Measurements from ENCODE around the gene LAMC2. TPM values are rescaled to one million over a fixed set of nuclear protein-coding genes. Genes with fewer than 3 reads are reported as not detected.

Gene LAMC2
- total RNA-seq, 2 donors from 2014 or later = 1.2 TPM; not detected in 1

DNA sequence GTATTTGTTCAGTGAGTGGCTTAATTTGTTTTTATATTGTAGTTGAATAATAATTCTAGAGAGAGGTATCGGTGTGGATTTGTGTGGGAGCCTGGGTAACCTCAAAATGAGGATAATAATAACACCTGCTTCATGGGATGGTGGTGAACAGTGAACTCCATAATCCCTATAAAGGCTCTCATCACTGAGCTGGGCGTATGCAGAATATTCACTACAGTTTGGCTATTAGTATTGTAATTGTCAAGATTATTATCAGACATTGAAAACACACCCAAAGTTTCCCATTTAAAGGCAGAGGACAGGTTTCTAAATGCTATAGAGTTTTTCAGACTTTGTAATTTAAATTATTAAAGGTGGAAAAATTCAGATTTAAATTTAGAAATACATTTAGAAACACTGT is 7.0 kb upstream of the LAMC2 start:
- no peak for ATAC-seq (replicated peaks in 1 of 2)
- peaks cover 6% of the 10 kb centered on the region for H3K27me3 Mint-ChIP-seq (ENCODE audit: low read depth)
- no peaks in the 10 kb centered on the region for H3K9me3 Mint-ChIP-seq
- no peak for DNase-seq
- peaks cover 11% of the 10 kb centered on the region for H3K4me1 Mint-ChIP-seq (ENCODE audit: low read depth)
- H3K36me3 Mint-ChIP-seq (ENCODE audit: insufficient read depth in 2 of 2) = no peaks in the 10 kb centered on the region
- no peak overlapping the region for H3K4me3 Mint-ChIP-seq
- H3K27ac Mint-ChIP-seq = no peak overlapping the region

DNA sequence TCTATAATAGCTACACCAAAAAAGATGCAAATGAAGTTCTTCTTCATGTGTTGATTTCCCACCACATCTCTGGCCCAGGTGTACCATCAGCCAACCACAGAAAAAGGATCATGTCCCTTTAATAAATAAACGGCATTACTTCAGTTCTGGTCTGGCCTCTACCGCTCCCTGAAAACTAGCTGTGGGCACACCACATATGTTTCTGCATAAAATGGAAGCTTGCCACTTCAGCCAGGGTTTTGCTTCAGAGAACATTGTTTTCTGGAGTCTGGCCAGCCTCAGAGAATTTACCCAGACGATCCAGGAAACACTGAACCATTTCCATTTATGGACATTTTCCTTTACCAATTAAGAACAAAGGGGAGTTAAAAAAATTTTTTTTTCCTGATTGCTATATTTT is 5.8 kb upstream of the LAMC2 start:
- Mint-ChIP-seq H3K36me3 (ENCODE audit: insufficient read depth in 2 of 2) (no peaks in the 10 kb centered on the region), H3K27me3 (ENCODE audit: low read depth) (no peaks in the 10 kb centered on the region), H3K4me1 (ENCODE audit: low read depth) (peaks cover 11% of the 10 kb centered on the region), H3K27ac (no peak overlapping the region), H3K4me3 (peak overlapping the region in 1 of 2 donors; percentile 15), H3K9me3 (no peaks in the 10 kb centered on the region)
- DNase-seq (no peak), ATAC-seq (replicated peaks in 1 of 2) (no peak)

DNA sequence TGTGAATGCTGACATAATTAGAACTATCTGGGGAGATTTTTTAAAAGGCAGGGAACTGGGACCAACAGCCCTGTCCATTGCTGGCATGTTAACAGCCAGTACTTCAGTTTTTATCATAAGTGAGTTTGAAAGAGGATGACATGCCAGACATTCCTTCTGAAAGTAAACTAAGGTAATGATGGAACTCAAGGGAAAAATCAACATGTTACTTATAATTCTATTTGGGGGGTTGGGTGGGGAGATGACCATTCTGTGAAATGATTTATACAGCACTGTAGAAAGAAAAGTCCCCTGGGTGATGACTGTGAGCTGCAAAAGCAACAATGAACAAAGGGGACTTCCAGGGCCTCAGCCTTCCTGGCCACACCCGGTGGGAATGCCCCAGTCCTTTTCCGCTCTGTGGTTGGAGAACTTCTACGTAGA is 5.4 kb upstream of the LAMC2 start:
- Mint-ChIP-seq H3K27me3 (ENCODE audit: low read depth) (peaks cover 4% of the 10 kb centered on the region), H3K4me3 (peak overlapping the region; percentile 22 to 41), H3K9me3 (no peaks in the 10 kb centered on the region), H3K27ac (no peak overlapping the region), H3K36me3 (ENCODE audit: insufficient read depth in 2 of 2) (no peaks in the 10 kb centered on the region), H3K4me1 (ENCODE audit: low read depth) (peaks cover 11% of the 10 kb centered on the region)
- ATAC-seq (replicated peaks in 1 of 2) (peak in 1 of 2 donors; percentile 72), DNase-seq (peak; percentile 4 to 19)

- no peak for DNase-seq
- H3K36me3 Mint-ChIP-seq (ENCODE audit: insufficient read depth in 2 of 2) = no peaks in the 10 kb centered on the region
- H3K27ac Mint-ChIP-seq = no peak overlapping the region
- no peaks in the 10 kb centered on the region for H3K9me3 Mint-ChIP-seq
- peaks cover 10% of the 10 kb centered on the region for H3K4me1 Mint-ChIP-seq (ENCODE audit: low read depth)
- peak overlapping the region in 1 of 2 donors; percentile 72 for H3K4me3 Mint-ChIP-seq
- H3K27me3 Mint-ChIP-seq (ENCODE audit: low read depth) = peaks cover 36% of the 10 kb centered on the region
- no peak for ATAC-seq (replicated peaks in 1 of 2)
These were observed 777 bp downstream of the LAMC2 start for GRCh38 chr1:183186841-183187240.

GRCh38 chr1:183188240-183188639 is 2.2 kb downstream of the LAMC2 start:
- Mint-ChIP-seq H3K9me3 (no peaks in the 10 kb centered on the region), H3K36me3 (ENCODE audit: insufficient read depth in 2 of 2) (no peaks in the 10 kb centered on the region)
- no peak for ATAC-seq (replicated peaks in 1 of 2)

DNA sequence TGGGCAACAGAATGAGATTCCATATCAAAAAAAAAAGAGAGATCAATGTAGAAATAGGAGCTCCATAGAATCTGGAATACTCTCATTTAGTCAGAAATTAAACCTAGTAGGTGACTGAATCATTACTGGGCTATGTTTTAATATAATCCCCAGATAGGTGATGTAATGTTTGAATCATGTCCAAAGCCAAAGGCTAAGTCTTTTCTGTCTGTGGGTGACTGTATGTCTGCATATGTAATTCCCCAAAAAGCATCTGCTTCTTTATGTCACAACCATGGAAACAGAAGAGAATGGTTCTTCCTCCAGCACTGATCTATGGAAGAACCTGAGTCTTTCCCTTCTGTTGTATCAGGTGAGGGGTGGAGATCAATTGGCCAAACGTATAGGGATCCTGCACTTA is 5.8 kb downstream of the LAMC2 start:
- H3K27ac Mint-ChIP-seq = no peak overlapping the region
- H3K9me3 Mint-ChIP-seq = no peaks in the 10 kb centered on the region
- H3K27me3 Mint-ChIP-seq (ENCODE audit: low read depth) = peaks cover 23% of the 10 kb centered on the region
- no peaks in the 10 kb centered on the region for H3K36me3 Mint-ChIP-seq (ENCODE audit: insufficient read depth in 2 of 2)
- ATAC-seq (replicated peaks in 1 of 2) (no peak), DNase-seq (no peak)
- no peak overlapping the region for H3K4me3 Mint-ChIP-seq
- H3K4me1 Mint-ChIP-seq (ENCODE audit: low read depth) = peaks cover 12% of the 10 kb centered on the region

More at GRCh38 chr1:183188240-183188639, 2.2 kb downstream of the LAMC2 start:
- Mint-ChIP-seq H3K4me3 (no peak overlapping the region), H3K4me1 (ENCODE audit: low read depth) (peaks cover 10% of the 10 kb centered on the region), H3K27me3 (ENCODE audit: low read depth) (peaks cover 36% of the 10 kb centered on the region), H3K27ac (no peak overlapping the region)
- DNase-seq = no peak

DNA sequence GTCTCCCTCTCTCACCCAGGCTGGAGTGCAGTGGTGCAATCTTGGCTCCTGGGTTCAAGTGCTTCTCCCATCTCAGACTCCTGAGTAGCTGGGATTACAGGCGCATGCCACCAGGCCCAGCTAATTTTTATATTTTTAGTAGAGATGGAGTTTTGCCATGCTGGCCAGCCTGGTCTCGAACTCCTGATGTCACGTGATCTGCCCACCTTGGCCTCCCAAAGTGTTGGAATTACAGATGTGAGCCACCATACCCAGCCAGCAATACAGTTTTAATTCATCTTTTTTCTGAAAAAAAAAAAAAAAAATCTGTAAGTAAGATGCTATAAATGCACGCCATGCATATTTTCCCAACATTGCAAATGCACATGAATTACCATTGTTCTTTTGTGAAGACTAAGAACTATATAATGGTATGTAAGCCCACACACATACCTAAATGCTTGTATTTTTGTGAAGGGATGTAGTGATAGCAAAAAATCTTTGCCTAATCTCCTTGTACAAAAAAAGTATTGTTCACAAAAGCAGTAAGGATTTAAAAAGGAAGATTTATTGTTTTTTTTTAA is 8.0 kb downstream of the LAMC2 start:
- no peaks in the 10 kb centered on the region for H3K36me3 Mint-ChIP-seq (ENCODE audit: insufficient read depth in 2 of 2)
- peaks cover 13% of the 10 kb centered on the region for H3K27me3 Mint-ChIP-seq (ENCODE audit: low read depth)
- H3K4me3 Mint-ChIP-seq = no peak overlapping the region
- H3K9me3 Mint-ChIP-seq = no peaks in the 10 kb centered on the region
- peaks cover 12% of the 10 kb centered on the region for H3K4me1 Mint-ChIP-seq (ENCODE audit: low read depth)
- DNase-seq (no peak), ATAC-seq (replicated peaks in 1 of 2) (no peak)
- H3K27ac Mint-ChIP-seq = no peak overlapping the region

DNA sequence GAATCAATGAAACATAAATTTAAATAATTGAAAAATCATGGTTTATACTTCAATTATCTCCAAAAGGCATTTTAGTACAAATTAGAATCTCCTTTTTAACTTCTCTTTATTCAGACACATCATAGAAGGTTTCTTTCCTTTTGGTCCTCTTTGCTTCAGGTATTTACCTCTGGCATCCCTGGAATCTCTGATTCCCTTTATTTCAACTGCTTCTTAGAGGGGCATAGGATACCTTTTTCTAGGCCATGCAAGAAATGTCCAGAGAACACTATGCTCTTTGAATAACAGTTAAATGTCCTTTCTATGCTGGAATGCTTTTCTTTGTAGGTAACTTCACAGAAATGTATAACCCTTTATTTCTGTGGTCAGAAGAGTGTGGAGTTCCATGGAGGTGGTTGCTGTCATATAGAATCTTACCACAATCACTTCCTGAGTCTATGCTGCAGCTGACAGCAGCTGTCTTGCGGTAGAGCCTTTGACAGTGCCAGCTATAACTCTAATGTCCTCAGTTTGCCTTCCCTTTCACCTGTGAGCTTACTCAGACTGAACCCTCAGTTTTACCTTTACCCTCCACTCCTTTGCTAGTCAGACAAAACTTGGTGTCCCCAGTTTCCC is 8.6 kb downstream of the LAMC2 start:
- Mint-ChIP-seq H3K27ac (no peak overlapping the region), H3K4me3 (peak overlapping the region; percentile 33 to 66), H3K9me3 (no peaks in the 10 kb centered on the region), H3K36me3 (ENCODE audit: insufficient read depth in 2 of 2) (no peaks in the 10 kb centered on the region), H3K4me1 (ENCODE audit: low read depth) (peaks cover 12% of the 10 kb centered on the region), H3K27me3 (ENCODE audit: low read depth) (peaks cover 7% of the 10 kb centered on the region)
- ATAC-seq (replicated peaks in 1 of 2) = peak; percentile 92 to 93
- peak; percentile 12 to 15 for DNase-seq

DNA sequence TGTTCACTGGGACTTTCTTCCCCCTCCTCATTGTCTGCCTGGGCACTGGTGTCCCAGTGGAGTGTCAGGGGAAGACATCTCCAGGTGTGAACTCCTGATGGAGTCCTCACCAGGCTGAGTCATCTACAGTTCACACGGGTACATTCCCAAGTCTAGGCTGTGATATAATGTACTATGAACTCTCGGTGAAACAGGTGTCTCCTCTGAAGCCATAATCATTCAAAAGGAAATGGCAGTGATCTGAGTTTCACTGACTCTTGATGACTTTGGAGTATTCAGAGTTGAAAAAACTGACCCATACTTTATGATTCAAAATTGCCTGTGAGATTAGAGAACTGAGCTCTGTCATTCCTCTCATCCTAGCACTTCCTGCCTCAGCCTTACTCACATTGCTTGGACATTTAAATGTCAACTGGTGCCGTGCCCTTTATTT is 9.1 kb downstream of the LAMC2 start:
- Mint-ChIP-seq H3K4me3 (peak overlapping the region; percentile 33 to 66), H3K36me3 (ENCODE audit: insufficient read depth in 2 of 2) (no peaks in the 10 kb centered on the region), H3K27ac (no peak overlapping the region), H3K9me3 (no peaks in the 10 kb centered on the region), H3K27me3 (ENCODE audit: low read depth) (peaks cover 5% of the 10 kb centered on the region), H3K4me1 (ENCODE audit: low read depth) (peaks cover 12% of the 10 kb centered on the region)
- ATAC-seq (replicated peaks in 1 of 2) = peak; percentile 43 to 70
- no peak for DNase-seq

- Mint-ChIP-seq H3K4me3 (no peak overlapping the region), H3K4me1 (ENCODE audit: low read depth) (peaks cover 12% of the 10 kb centered on the region), H3K36me3 (ENCODE audit: insufficient read depth in 2 of 2) (no peaks in the 10 kb centered on the region), H3K27ac (no peak overlapping the region), H3K9me3 (no peaks in the 10 kb centered on the region), H3K27me3 (ENCODE audit: low read depth) (peaks cover 5% of the 10 kb centered on the region)
- DNase-seq (no peak), ATAC-seq (replicated peaks in 1 of 2) (no peak)
These were observed 11.7 kb downstream of the LAMC2 start for GRCh38 chr1:183197762-183198161.

- ATAC-seq (replicated peaks in 1 of 2) (no peak), DNase-seq (no peak)
- H3K36me3 Mint-ChIP-seq (ENCODE audit: insufficient read depth in 2 of 2) = no peaks in the 10 kb centered on the region
- H3K9me3 Mint-ChIP-seq = no peaks in the 10 kb centered on the region
- peaks cover 12% of the 10 kb centered on the region for H3K4me1 Mint-ChIP-seq (ENCODE audit: low read depth)
- no peak overlapping the region for H3K4me3 Mint-ChIP-seq
- peaks cover 5% of the 10 kb centered on the region for H3K27me3 Mint-ChIP-seq (ENCODE audit: low read depth)
- H3K27ac Mint-ChIP-seq = no peak overlapping the region
These were observed 12.4 kb downstream of the LAMC2 start for GRCh38 chr1:183198463-183198862.

GRCh38 chr1:183199304-183199703 is 13.2 kb downstream of the LAMC2 start:
- Mint-ChIP-seq H3K4me3 (no peak overlapping the region), H3K9me3 (no peaks in the 10 kb centered on the region), H3K36me3 (ENCODE audit: insufficient read depth in 2 of 2) (no peaks in the 10 kb centered on the region), H3K27ac (no peak overlapping the region), H3K27me3 (ENCODE audit: low read depth) (peaks cover 5% of the 10 kb centered on the region), H3K4me1 (ENCODE audit: low read depth) (peaks cover 12% of the 10 kb centered on the region)
- no peak for ATAC-seq (replicated peaks in 1 of 2)
- DNase-seq = no peak

DNA sequence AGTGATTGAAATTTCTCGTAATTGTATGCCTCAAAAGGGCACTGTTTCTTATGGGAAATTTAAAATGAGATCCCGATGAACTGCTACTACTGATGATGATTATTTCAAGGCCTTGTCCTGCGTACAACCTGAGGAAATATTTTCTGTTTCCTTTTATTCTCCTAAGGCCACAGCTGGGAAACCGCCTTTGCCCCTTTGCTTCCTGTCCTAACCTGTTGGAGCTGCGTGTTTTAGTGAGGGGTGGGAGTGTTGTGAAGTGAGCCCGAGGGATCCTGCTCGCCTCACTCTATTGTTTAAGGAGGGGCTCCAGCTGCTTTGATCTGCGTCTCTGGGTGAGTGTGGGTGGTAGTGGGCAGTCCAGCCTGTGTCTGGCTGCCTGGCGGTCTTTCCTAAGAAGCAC is 14.4 kb downstream of the LAMC2 start:
- H3K9me3 Mint-ChIP-seq = no peaks in the 10 kb centered on the region
- DNase-seq = no peak
- no peak for ATAC-seq (replicated peaks in 1 of 2)
- no peak overlapping the region for H3K27ac Mint-ChIP-seq
- peaks cover 5% of the 10 kb centered on the region for H3K27me3 Mint-ChIP-seq (ENCODE audit: low read depth)
- H3K4me1 Mint-ChIP-seq (ENCODE audit: low read depth) = peaks cover 2% of the 10 kb centered on the region
- H3K4me3 Mint-ChIP-seq = no peak overlapping the region
- H3K36me3 Mint-ChIP-seq (ENCODE audit: insufficient read depth in 2 of 2) = no peaks in the 10 kb centered on the region

DNA sequence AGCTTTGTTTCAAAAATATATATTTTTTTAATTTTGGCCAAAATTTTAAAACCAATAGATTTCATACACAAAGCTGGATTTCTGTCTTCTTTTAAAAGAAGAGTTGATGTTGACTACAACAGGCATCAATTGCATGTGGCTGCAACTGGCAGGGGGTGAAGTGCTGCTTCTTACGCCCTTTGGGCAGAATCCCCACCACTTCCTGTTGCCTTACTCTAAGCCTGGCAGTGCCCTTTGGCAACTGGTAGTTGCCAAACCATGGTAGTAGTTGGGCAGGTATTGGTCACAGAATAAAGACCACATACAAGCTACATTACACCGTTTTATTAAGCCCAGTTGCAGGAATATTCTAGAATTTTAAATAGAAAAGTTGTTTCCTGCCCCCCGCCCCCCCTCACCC is 17.0 kb downstream of the LAMC2 start:
- DNase-seq (no peak), ATAC-seq (replicated peaks in 1 of 2) (no peak)
- Mint-ChIP-seq H3K27ac (no peak overlapping the region), H3K36me3 (ENCODE audit: insufficient read depth in 2 of 2) (no peaks in the 10 kb centered on the region), H3K9me3 (no peaks in the 10 kb centered on the region), H3K27me3 (ENCODE audit: low read depth) (no peaks in the 10 kb centered on the region), H3K4me3 (no peak overlapping the region), H3K4me1 (ENCODE audit: low read depth) (no peaks in the 10 kb centered on the region)

All from activated T-cell treated with anti-CD3 and anti-CD28 coated beads, Interleukin-2, amount 50 U/mL, for 72 hours (primary cell).